Activated CD8-positive, alpha-beta T cell treated with anti-CD3 and anti-CD28 coated beads for 36 hours (primary cell): ENCODE data around the gene GPX4. TPM values are rescaled to one million over a fixed set of nuclear protein-coding genes. Genes with fewer than 3 reads are reported as not detected.

ENCODE experiments used
- ATAC-seq: fragments of 200-7000 bp; cut with Tn5 transposase; one replicate; pipeline ENCODE4 v1.10.0; 2021; ENCODE audit warnings: mild to moderate bottlenecking, moderate library complexity
- CTCF ChIA-PET: fragments of 350-600 bp; sonication (Branson Sonifier 250); formaldehyde crosslinking; loops from one replicate; lab custom pipeline; 2021; ENCODE audit warnings: antibody characterized with exemption; lab: Charles Lee
- POLR2A ChIA-PET: fragments of 350-600 bp; sonication (Branson Sonifier 250); formaldehyde crosslinking; loops from one replicate; lab custom pipeline; 2021; ENCODE audit warnings: antibody characterized with exemption; lab: Charles Lee
- DNase-seq: peaks from one replicate; pipeline ENCODE4 v3.0.0-alpha.2; 2020
- H3K27ac Mint-ChIP-seq: one replicate; pipeline ENCODE4 v1.8.0; 2021; ENCODE audit warnings: mild to moderate bottlenecking, mixed read lengths
- H3K27me3 Mint-ChIP-seq: one replicate; pipeline ENCODE4 v1.8.0; 2021; ENCODE audit warnings: mixed read lengths
- H3K36me3 Mint-ChIP-seq: one replicate; pipeline ENCODE4 v1.8.0; 2021; ENCODE audit warnings: low read depth, mixed read lengths
- H3K4me1 Mint-ChIP-seq: one replicate; pipeline ENCODE4 v1.8.0; 2021; ENCODE audit warnings: low read depth, mixed read lengths
- H3K4me3 Mint-ChIP-seq: one replicate; pipeline ENCODE4 v1.8.0; 2021; ENCODE audit warnings: mild to moderate bottlenecking, moderate library complexity, mixed read lengths
- H3K9me3 Mint-ChIP-seq: one replicate; pipeline ENCODE4 v1.8.0; 2021; ENCODE audit warnings: mixed read lengths
- CTCF ChIP-seq: fragments of 200-600 bp; IDR thresholded peaks from one replicate; pipeline ENCODE4 v1.8.0; 2022; ENCODE audit warnings: antibody characterized with exemption, mild to moderate bottlenecking
- intact Hi-C: fragments of 100-400 bp; cut with micrococcal nuclease; formaldehyde crosslinking; loops from one replicate; pipeline ENCODE4 v1.10.0; 2022
- total RNA-seq, 2 experiments: library from RNA; stranded (reverse); gene quantifications; one replicate each; pipeline ENCODE4 v1.2.3, GENCODE V29; 2021

Gene GPX4
- total RNA-seq = 100 to 1,000 TPM; 224 to 232 TPM

- TF ChIP-seq CTCF = no peak
- peak; percentile 99 for DNase-seq
- Mint-ChIP-seq H3K36me3 (peaks cover 16% of the 10 kb centered on the region), H3K9me3 (peaks cover 3% of the 10 kb centered on the region), H3K27ac (peak within 1 kb of the TSS; percentile 89), H3K27me3 (no peaks in the 10 kb centered on the region), H3K4me3 (peak within 1 kb of the TSS; percentile 71), H3K4me1 (peaks cover 48% of the 10 kb centered on the region)
- CTCF ChIA-PET = interaction anchor here (1.2 to 1.9 kb wide), 4 partner anchors 28 to 137 kb away, joined by 3 to 5 read pairs (median 4); partner anchors contain the start of gene ATP5F1D
- POLR2A ChIA-PET = interaction anchor here (0.5 to 3.7 kb wide), 17 partner anchors 10 to 137 kb away, joined by 3 to 23 read pairs (median 4); partner anchors contain the start of genes ARHGAP45 and CNN2
- intact Hi-C loops = loop anchor here (10.0 kb wide), 1 partner anchor 141 kb away; the partner anchor contains the start of genes ATP5F1D and MIDN
- peak; percentile 82 for ATAC-seq
Observed at GRCh38 chr19:1103708-1104310, at the start of gene GPX4. Gene GPX4, plus strand, starts transcription at chr19:1103994. Its CDS starts 50 bp downstream, at chr19:1104044.

GRCh38 chr19:1054102-1055027, 49.4 kb upstream of the GPX4 start:
- Mint-ChIP-seq H3K9me3 (peaks cover 14% of the 10 kb centered on the region), H3K27me3 (no peaks in the 10 kb centered on the region), H3K36me3 (peaks cover 31% of the 10 kb centered on the region), H3K4me3 (no peak overlapping the region), H3K27ac (no peak overlapping the region), H3K4me1 (peaks cover 20% of the 10 kb centered on the region)
- intact Hi-C loops = no loop called here
- ChIA-PET POLR2A (interaction anchor here (0.6 to 1.6 kb wide), 4 partner anchors 10 to 49 kb away, joined by 3 to 4 read pairs (median 3); partner anchors contain the start of gene GPX4), CTCF (interaction anchor here (2.2 kb wide), 1 partner anchor 10 kb away, joined by 5 read pairs; no protein-coding TSS in a partner anchor)
- no peak for ATAC-seq
- TF ChIP-seq CTCF = no peak
- DNase-seq = no peak

- Mint-ChIP-seq H3K4me1 (peaks cover 20% of the 10 kb centered on the region), H3K27me3 (no peaks in the 10 kb centered on the region), H3K4me3 (no peak overlapping the region), H3K9me3 (peaks cover 14% of the 10 kb centered on the region), H3K36me3 (peaks cover 34% of the 10 kb centered on the region), H3K27ac (no peak overlapping the region)
- intact Hi-C loops = no loop called here
- TF ChIP-seq CTCF = no peak
- DNase-seq = no peak
- ChIA-PET CTCF (no interaction called here), POLR2A (interaction anchor here (0.6 to 1.9 kb wide), 4 partner anchors 11 to 48 kb away, joined by 3 to 5 read pairs (median 3); partner anchors contain the start of gene GPX4)
- no peak for ATAC-seq
Observed at GRCh38 chr19:1055028-1055425, 48.8 kb upstream of the GPX4 start.

- H3K4me3 Mint-ChIP-seq = no peak overlapping the region
Observed at GRCh38 chr19:1055886-1056620, 47.7 kb upstream of the GPX4 start.

More at GRCh38 chr19:1055886-1056620, 47.7 kb upstream of the GPX4 start:
- ATAC-seq (no peak), DNase-seq (no peak)
- intact Hi-C loops = no loop called here
- ChIA-PET POLR2A (interaction anchor here (0.6 to 1.9 kb wide), 6 partner anchors 12 to 47 kb away, joined by 3 to 5 read pairs (median 3); partner anchors contain the start of genes ARHGAP45 and GPX4), CTCF (interaction anchor here (0.8 to 3.3 kb wide), 3 partner anchors 10 to 211 kb away, joined by 3 to 14 read pairs (median 3); partner anchors contain the start of gene ARHGAP45)
- H3K27me3 Mint-ChIP-seq = no peaks in the 10 kb centered on the region
- H3K27ac Mint-ChIP-seq = peak overlapping the region; percentile 16
- H3K36me3 Mint-ChIP-seq = peaks cover 34% of the 10 kb centered on the region
- peaks cover 20% of the 10 kb centered on the region for H3K4me1 Mint-ChIP-seq
- TF ChIP-seq CTCF = no peak
- H3K9me3 Mint-ChIP-seq = peaks cover 14% of the 10 kb centered on the region
